BJ (cell line): Measurements from ENCODE around the gene POLR2C. TPM values are rescaled to one million over a fixed set of nuclear protein-coding genes. Genes with fewer than 3 reads are reported as not detected.

ENCODE experiments used
- CTCF ChIA-PET: fragments of 350-600 bp; formaldehyde crosslinking; extraction: SDS; loops from one replicate; lab custom pipeline; 2021; ENCODE audit warnings: antibody characterized with exemption, inconsistent platforms; lab: Yijun Ruan, JAX
- POLR2A ChIA-PET: fragments of 300-600 bp; sonication (Branson Sonifier 250); formaldehyde crosslinking; extraction: SDS; loops from one replicate; lab custom pipeline; 2021; ENCODE audit warnings: antibody characterized with exemption; lab: Charles Lee
- DNase-seq: peaks from one replicate; pipeline ENCODE4 v3.0.0-alpha.2; 2011; ENCODE audit warnings: low read depth
- H3K27me3 ChIP-seq: 2 replicates; pipeline ENCODE4 v1.6.0; 2011; ENCODE audit warnings: low read length; ENCODE audit not compliant: control insufficient read depth, insufficient read depth
- H3K36me3 ChIP-seq: 2 replicates; pipeline ENCODE4 v1.5.1; 2011; ENCODE audit warnings: low read length; ENCODE audit not compliant: control insufficient read depth, insufficient read depth
- H3K4me3 ChIP-seq: 2 replicates; pipeline ENCODE4 v1.5.1; 2011; ENCODE audit warnings: low read depth, mild to moderate bottlenecking, control low read depth, low read length
- CTCF ChIP-seq: IDR thresholded peaks from 2 replicates; pipeline ENCODE4 v1.5.1; 2011; ENCODE audit warnings: low read depth, mild to moderate bottlenecking, control low read depth, inconsistent platforms, low read length, moderate library complexity; ENCODE audit not compliant: insufficient read depth
- polyA plus RNA-seq: library from polyadenylated mRNA; depleted of rRNA; stranded (reverse); fragments of >200 nt; gene quantifications from 2 replicates; pipeline ENCODE4 v1.2.3, GENCODE V29; 2011

The POLR2C gene
- polyA plus RNA-seq, 1 experiment: 176 TPM

- Histone ChIP-seq H3K4me3 (no peak overlapping the region), H3K27me3 (no peaks in the 10 kb centered on the region), H3K36me3 (no peaks in the 10 kb centered on the region; the same call in 1 of the 2 replicates)
- POLR2A ChIA-PET: interaction anchor here (0.5 kb wide), 1 partner anchor 15 kb away, joined by 5 read pairs; no protein-coding TSS in a partner anchor
- no peak for TF ChIP-seq CTCF
- CTCF ChIA-PET: interaction anchor here (3.3 to 4.4 kb wide), 2 partner anchors 18 to 38 kb away, joined by 15 to 24 read pairs; partner anchors contain the start of gene POLR2C
- DNase-seq: no peak
Measured at GRCh38 chr16:57481421-57481820, 18.9 kb downstream of the POLR2C start.

GRCh38 chr16:57482845-57483545 lies 20.5 kb downstream of the POLR2C start:
- ChIA-PET CTCF (interaction anchor here (0.7 to 3.3 kb wide), 2 partner anchors 12 to 37 kb away, joined by 3 to 15 read pairs; no protein-coding TSS in a partner anchor), POLR2A (no interaction called here)
- no peak overlapping the region for H3K4me3 ChIP-seq
- no peaks in the 10 kb centered on the region; the same call in 1 of the 2 replicates for H3K36me3 ChIP-seq
- H3K27me3 ChIP-seq: no peaks in the 10 kb centered on the region
- TF ChIP-seq CTCF: no peak
- no peak for DNase-seq

GRCh38 chr16:57483725-57484514 lies 21.4 kb downstream of the POLR2C start:
- POLR2A ChIA-PET: no interaction called here
- no peak for DNase-seq
- H3K27me3 ChIP-seq: no peaks in the 10 kb centered on the region
- no peak overlapping the region for H3K4me3 ChIP-seq
- no peaks in the 10 kb centered on the region; the same call in 1 of the 2 replicates for H3K36me3 ChIP-seq
- no peak for TF ChIP-seq CTCF
- CTCF ChIA-PET: interaction anchor here (0.7 kb wide), 1 partner anchor 13 kb away, joined by 3 read pairs; no protein-coding TSS in a partner anchor

GRCh38 chr16:57484515-57485005 lies 22.1 kb downstream of the POLR2C start:
- DNase-seq: no peak
- CTCF ChIA-PET: interaction anchor here (2.1 to 6.0 kb wide), 2 partner anchors 35 to 67 kb away, joined by 9 to 25 read pairs; no protein-coding TSS in a partner anchor
- Histone ChIP-seq H3K4me3 (no peak overlapping the region), H3K27me3 (no peaks in the 10 kb centered on the region), H3K36me3 (no peaks in the 10 kb centered on the region)
- POLR2A ChIA-PET: no interaction called here
- TF ChIP-seq CTCF: no peak
